Kidney (tissue), 14 donors: ENCODE measurements around the gene CLEC4E. TPM values are rescaled to one million over a fixed set of nuclear protein-coding genes. Genes with fewer than 3 reads are reported as not detected.

ENCODE experiments used
- DNase-seq, 5 donors: peaks; one replicate each; pipeline ENCODE4 v3.0.0-alpha.2; 2013 to 2020
- FAIRE-seq: peaks from 2 replicates; lab custom pipeline; 2012; peaks lifted over from hg19 to GRCh38; lab: Jason Lieb, UNC
- H3K27ac ChIP-seq, 2 donors: one replicate each; pipeline ENCODE4 v1.7.0; 2013; ENCODE audit warnings: low read depth in 2 of 2, low read length in 2 of 2, inconsistent platforms in 1 of 2
- H3K27me3 ChIP-seq: one replicate; pipeline ENCODE4 v1.7.1; 2013; ENCODE audit warnings: low read length, inconsistent platforms; ENCODE audit not compliant: control insufficient read depth, insufficient read depth
- H3K36me3 ChIP-seq, 3 donors: one replicate each; pipeline versions ENCODE4 v1.7.0 to v1.7.1; 2013; ENCODE audit warnings: low read length in 3 of 3, control low read depth in 1 of 3, inconsistent platforms in 1 of 3; ENCODE audit not compliant: insufficient read depth in 3 of 3, control insufficient read depth in 2 of 3
- H3K4me1 ChIP-seq, 3 donors: one replicate each; pipeline versions ENCODE4 v1.7.0 to v1.7.1; 2013; ENCODE audit warnings: low read length in 3 of 3, inconsistent platforms in 1 of 3, low read depth in 1 of 3; ENCODE audit not compliant: control insufficient read depth in 2 of 3, insufficient read depth in 2 of 3
- H3K4me3 ChIP-seq, 3 donors: one replicate each; pipeline versions ENCODE4 v1.7.0 to v1.8.1; 2013; ENCODE audit warnings: low read length in 3 of 3, control low read depth in 1 of 3, inconsistent platforms in 1 of 3
- H3K9ac ChIP-seq, 3 donors: one replicate each; pipeline versions ENCODE4 v1.7.0 to v1.7.1; 2013; ENCODE audit warnings: low read length in 3 of 3, control low read depth in 1 of 3, inconsistent platforms in 1 of 3
- H3K9me3 ChIP-seq, 3 donors: one replicate each; pipeline versions ENCODE4 v1.7.0 to v1.7.1; 2013; ENCODE audit warnings: low read length in 3 of 3, control low read depth in 1 of 3, inconsistent platforms in 1 of 3; ENCODE audit not compliant: control insufficient read depth in 2 of 3, insufficient read depth in 1 of 3
- intact Hi-C: fragments of 100-400 bp; cut with DNase I; formaldehyde crosslinking; loops from one replicate; pipeline ENCODE4 v1.11.1; 2022
- polyA plus RNA-seq: library from polyadenylated mRNA; stranded (reverse); fragments of 350-450 nt; fragmentation: Illumina TruSeq; extraction: RNeasy Lipid Tissue Mini Kit (QIAGEN cat#74804); gene quantifications from one replicate; pipeline ENCODE4 v1.2.3, GENCODE V29; 2014; ENCODE audit warnings: low read depth, low replicate concordance; ENCODE audit not compliant: insufficient read depth
- total RNA-seq: library from RNA; stranded (reverse); fragmentation: NEBNext Ultra II Directional; extraction: Animal tissue kit (Norgen Biotek cat#: 25700); gene quantifications from one replicate; pipeline ENCODE4 v1.2.1, GENCODE V29; 2021
- TF ChIP-seq, protein P1 (sequence below): IDR thresholded peaks from 3 replicates; pipeline ENCODE4 v1.5.1; 2012; ENCODE audit warnings: mild to moderate bottlenecking, moderate library complexity, borderline replicate concordance; ENCODE audit not compliant: insufficient read depth; ENCODE audit errors: extremely low read depth
- donor health status: control.
- donor health status: control.
- donor health status: control.
- donor health status: control.
- donor health status: control.
- donor health status: DM: yes; HTN: yes; CAD: no.
- donor health status: Normal renal cell carcinoma (clear cell type).

The CLEC4E gene
- total and polyA plus RNA-seq, 2 donors from 2014 or later, result 0.88 to 4.3 TPM

DNA sequence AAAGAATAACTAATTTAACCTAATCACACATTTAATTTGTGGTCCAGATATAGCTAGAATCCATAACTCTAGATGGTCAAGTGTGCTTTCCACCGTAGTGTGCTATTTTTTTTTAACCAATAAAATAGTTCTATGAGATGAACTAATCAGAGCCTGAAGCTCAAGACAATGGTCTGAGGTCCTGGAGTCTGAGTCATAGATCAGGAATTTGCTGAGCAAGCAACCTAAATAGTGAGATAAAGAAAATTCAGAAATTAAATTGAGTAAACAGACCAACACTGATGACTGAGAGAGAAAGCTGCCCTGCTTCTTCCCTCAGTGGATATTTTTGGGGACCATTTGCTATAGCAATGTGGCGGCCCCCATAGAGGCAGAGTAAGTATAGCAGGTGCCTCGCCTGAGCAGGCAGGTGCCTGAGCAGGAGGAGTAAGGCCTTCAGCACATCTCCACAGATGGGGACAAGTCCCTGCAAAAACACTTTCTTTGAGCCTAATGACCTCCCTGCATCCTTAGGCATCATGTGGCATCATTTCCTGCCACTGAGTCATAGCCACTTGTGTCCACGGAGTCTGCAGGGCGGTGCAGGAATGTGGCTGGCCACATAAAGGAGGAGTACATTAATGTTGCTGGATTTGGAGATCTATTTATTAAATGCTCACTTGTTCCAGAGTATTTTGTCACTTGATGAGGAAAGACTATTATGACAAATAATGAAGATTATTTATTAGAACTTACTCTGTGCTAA is 13.9 kb upstream of the CLEC4E start:
- no peak overlapping the region for H3K27ac ChIP-seq
- intact Hi-C loops, result no loop called here
- H3K9ac ChIP-seq, result no peak overlapping the region
- no peaks in the 10 kb centered on the region for H3K36me3 ChIP-seq
- H3K4me3 ChIP-seq, result no peak overlapping the region
- no peaks in the 10 kb centered on the region for H3K4me1 ChIP-seq
- TF ChIP-seq, protein P1, sequence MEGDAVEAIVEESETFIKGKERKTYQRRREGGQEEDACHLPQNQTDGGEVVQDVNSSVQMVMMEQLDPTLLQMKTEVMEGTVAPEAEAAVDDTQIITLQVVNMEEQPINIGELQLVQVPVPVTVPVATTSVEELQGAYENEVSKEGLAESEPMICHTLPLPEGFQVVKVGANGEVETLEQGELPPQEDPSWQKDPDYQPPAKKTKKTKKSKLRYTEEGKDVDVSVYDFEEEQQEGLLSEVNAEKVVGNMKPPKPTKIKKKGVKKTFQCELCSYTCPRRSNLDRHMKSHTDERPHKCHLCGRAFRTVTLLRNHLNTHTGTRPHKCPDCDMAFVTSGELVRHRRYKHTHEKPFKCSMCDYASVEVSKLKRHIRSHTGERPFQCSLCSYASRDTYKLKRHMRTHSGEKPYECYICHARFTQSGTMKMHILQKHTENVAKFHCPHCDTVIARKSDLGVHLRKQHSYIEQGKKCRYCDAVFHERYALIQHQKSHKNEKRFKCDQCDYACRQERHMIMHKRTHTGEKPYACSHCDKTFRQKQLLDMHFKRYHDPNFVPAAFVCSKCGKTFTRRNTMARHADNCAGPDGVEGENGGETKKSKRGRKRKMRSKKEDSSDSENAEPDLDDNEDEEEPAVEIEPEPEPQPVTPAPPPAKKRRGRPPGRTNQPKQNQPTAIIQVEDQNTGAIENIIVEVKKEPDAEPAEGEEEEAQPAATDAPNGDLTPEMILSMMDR, result no peak
- no peaks in the 10 kb centered on the region for H3K27me3 ChIP-seq
- FAIRE-seq (no peak), DNase-seq (no peak)
- H3K9me3 ChIP-seq, result no peaks in the 10 kb centered on the region

DNA sequence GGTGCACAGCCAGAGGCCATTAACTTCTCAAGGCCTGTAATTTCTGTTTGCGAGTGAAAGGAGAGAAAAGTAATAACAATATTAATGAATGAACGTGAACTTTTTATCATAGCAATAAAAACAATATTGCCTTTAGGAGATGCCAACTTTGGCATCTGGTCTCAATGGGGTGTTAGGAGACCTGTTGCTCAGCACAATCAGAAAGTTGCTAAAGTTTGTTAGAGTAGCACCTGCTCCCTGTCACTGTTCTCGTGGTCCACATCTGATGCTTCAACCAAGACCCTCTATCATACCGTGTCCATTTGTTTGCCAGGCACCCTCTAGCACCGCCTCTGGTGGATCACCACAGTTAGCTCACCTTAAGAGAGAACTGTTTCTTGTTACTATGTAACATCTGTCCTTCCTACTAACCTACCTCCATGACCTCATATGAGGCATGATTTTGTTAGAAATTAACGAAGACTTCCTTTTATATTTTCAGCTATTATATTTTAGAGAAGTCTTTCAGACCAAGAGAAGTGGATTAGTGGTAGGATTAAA is 12.5 kb upstream of the CLEC4E start:
- FAIRE-seq, result no peak
- H3K27me3 ChIP-seq, result no peaks in the 10 kb centered on the region
- intact Hi-C loops, result no loop called here
- H3K27ac ChIP-seq, result no peak overlapping the region
- no peak overlapping the region for H3K4me3 ChIP-seq
- TF ChIP-seq, protein P1, result no peak
- no peaks in the 10 kb centered on the region for H3K36me3 ChIP-seq
- DNase-seq, result peak in 1 of 5 donors; percentile 13
- H3K9me3 ChIP-seq, result no peaks in the 10 kb centered on the region
- H3K4me1 ChIP-seq, result no peaks in the 10 kb centered on the region
- H3K9ac ChIP-seq, result no peak overlapping the region

DNA sequence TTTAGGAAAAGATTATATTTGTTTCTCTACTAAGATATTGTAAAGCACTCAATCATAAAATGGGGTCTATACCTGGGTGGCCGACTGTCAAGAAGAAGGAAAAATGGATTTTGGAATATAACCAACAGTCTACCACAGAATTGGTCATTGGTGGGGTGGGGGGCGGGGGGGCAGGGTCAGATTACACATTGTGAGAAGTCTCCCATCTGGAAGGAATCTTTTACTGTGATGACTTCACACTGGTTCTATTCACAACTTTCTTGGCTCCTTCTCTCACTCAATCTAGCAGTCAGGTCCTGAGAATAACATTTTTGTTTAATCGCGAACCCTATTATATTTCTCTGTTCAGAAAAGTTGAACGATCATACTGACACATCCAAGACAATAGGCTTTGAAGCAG is 8.7 kb upstream of the CLEC4E start:
- H3K27ac ChIP-seq, result no peak overlapping the region
- H3K4me1 ChIP-seq, result no peaks in the 10 kb centered on the region
- no peak for FAIRE-seq
- intact Hi-C loops, result loop anchor here (10.0 kb wide), 1 partner anchor 495 kb away; no protein-coding TSS in a partner anchor
- no peaks in the 10 kb centered on the region for H3K27me3 ChIP-seq
- no peak for DNase-seq
- no peak overlapping the region for H3K9ac ChIP-seq
- no peak overlapping the region for H3K4me3 ChIP-seq
- no peaks in the 10 kb centered on the region for H3K9me3 ChIP-seq
- TF ChIP-seq, protein P1, result no peak
- no peaks in the 10 kb centered on the region for H3K36me3 ChIP-seq
